LHCN-M2 (cell line): ENCODE results near the gene CHD9. TPM values are rescaled to one million over a fixed set of nuclear protein-coding genes. Genes with fewer than 3 reads are reported as not detected.
"Not testable (repeated sequence)": the region's sequence is repeated elsewhere in the genome, so short reads cannot be mapped to it uniquely, and the experiment has no call there.

Source experiments
- DNase-seq: peaks from one replicate; pipeline ENCODE4 v3.0.0-alpha.2; 2012; ENCODE audit warnings: low read depth
- polyA plus RNA-seq: library from polyadenylated mRNA; unstranded; fragments of >200 nt; gene quantifications from one replicate; pipeline ENCODE4 v1.2.1, GENCODE V29; 2012; ENCODE audit warnings: missing spikeins
- total RNA-seq: library from RNA; depleted of rRNA; stranded (reverse); fragments of >200 nt; gene quantifications from 2 replicates; pipeline ENCODE4 v1.2.3, GENCODE V29; 2014; rRNA removed

CHD9 gene
- 39.8 and 41.4 TPM in 2 replicates for total RNA-seq
- 5.9 TPM for polyA plus RNA-seq

- peak; percentile 85 for DNase-seq
These were observed at the start of gene CHD9 for GRCh38 chr16:53054670-53055485. CHD9 (plus strand) TSS chr16:53054991; CDS start chr16:53156090, 101,099 bp downstream.

GRCh38 chr16:53007095-53007494 is 47.7 kb upstream of the CHD9 start:
- no peak for DNase-seq

- no peak for DNase-seq
These were observed 40.5 kb upstream of the CHD9 start for GRCh38 chr16:53014287-53014686.

GRCh38 chr16:53018834-53019416 is 35.9 kb upstream of the CHD9 start:
- no peak for DNase-seq

GRCh38 chr16:53022374-53022773 is 32.4 kb upstream of the CHD9 start:
- DNase-seq = peak; percentile 45

GRCh38 chr16:53024045-53024444 is 30.7 kb upstream of the CHD9 start:
- DNase-seq = peak; percentile 32

GRCh38 chr16:53029971-53030370 is 24.8 kb upstream of the CHD9 start:
- no peak for DNase-seq

- DNase-seq = no peak
These were observed 23.4 kb upstream of the CHD9 start for GRCh38 chr16:53031323-53031942.

- DNase-seq = no peak
These were observed 20.5 kb upstream of the CHD9 start for GRCh38 chr16:53034306-53034705.

- no peak for DNase-seq
These were observed 19.4 kb upstream of the CHD9 start for GRCh38 chr16:53035176-53035942.

- no peak for DNase-seq
These were observed 18.7 kb upstream of the CHD9 start for GRCh38 chr16:53036066-53036465.

- DNase-seq = peak; percentile 40
These were observed 18.1 kb upstream of the CHD9 start for GRCh38 chr16:53036711-53037110.

GRCh38 chr16:53040788-53041187 is 14.0 kb upstream of the CHD9 start:
- DNase-seq = no peak

- peak; percentile 74 for DNase-seq
These were observed 13.3 kb upstream of the CHD9 start for GRCh38 chr16:53041320-53042051.

GRCh38 chr16:53042235-53042701 is 12.5 kb upstream of the CHD9 start:
- DNase-seq = no peak

GRCh38 chr16:53043428-53043831 is 11.4 kb upstream of the CHD9 start:
- DNase-seq = no peak

GRCh38 chr16:53043986-53044601 is 10.7 kb upstream of the CHD9 start:
- no peak for DNase-seq

GRCh38 chr16:53045341-53046220 is 9.2 kb upstream of the CHD9 start:
- no peak for DNase-seq

GRCh38 chr16:53047515-53047914 is 7.3 kb upstream of the CHD9 start:
- not testable (repeated sequence) for DNase-seq
